DLD1 (cell line): ENCODE data around the gene RPL23.
"Not testable (repeated sequence)": the region's sequence is repeated elsewhere in the genome, so short reads cannot be mapped to it uniquely, and the experiment has no call there.

Experiments used
- in situ Hi-C: cut with HindIII; loops from 2 replicates; pipeline ENCODE4 v1.10.0; 2017; ENCODE audit warnings: low sequenced_read_pairs

RPL23 gene

GRCh38 chr17:38869526-38870258 is 16.2 kb upstream of the RPL23 start, which contains the start of gene LASP1:
TSS of gene LASP1 (plus strand) at chr17:38870058. CDS start at chr17:38870190, 132 bp downstream.
- in situ Hi-C loops, result no loop called here

GRCh38 chr17:38868817-38869525 is 15.4 kb upstream of the RPL23 start:
- in situ Hi-C loops, result no loop called here

- in situ Hi-C loops, result no loop called here
These were observed 14.7 kb upstream of the RPL23 start for GRCh38 chr17:38867968-38868816.

- in situ Hi-C loops, result no loop called here
These were observed 13.9 kb upstream of the RPL23 start for GRCh38 chr17:38867179-38867967.

GRCh38 chr17:38864636-38865398 is 11.3 kb upstream of the RPL23 start:
- in situ Hi-C loops, result no loop called here

- in situ Hi-C loops, result no loop called here
These were observed 7.9 kb upstream of the RPL23 start for GRCh38 chr17:38861399-38861843.

- in situ Hi-C loops, result no loop called here
These were observed 3.8 kb upstream of the RPL23 start for GRCh38 chr17:38857271-38857670.

GRCh38 chr17:38855101-38855714 is 1.7 kb upstream of the RPL23 start:
- in situ Hi-C loops, result not testable (repeated sequence)

GRCh38 chr17:38852771-38853291 is 690 bp downstream of the RPL23 start:
- in situ Hi-C loops, result no loop called here

GRCh38 chr17:38851434-38851833 is 2.1 kb downstream of the RPL23 start:
- in situ Hi-C loops, result no loop called here

GRCh38 chr17:38850374-38850773 is 3.1 kb downstream of the RPL23 start:
- in situ Hi-C loops, result no loop called here

- in situ Hi-C loops, result no loop called here
These were observed 4.4 kb downstream of the RPL23 start for GRCh38 chr17:38848939-38849605.

- in situ Hi-C loops, result no loop called here
These were observed 5.0 kb downstream of the RPL23 start for GRCh38 chr17:38848557-38848891.

- in situ Hi-C loops, result no loop called here
These were observed 9.2 kb downstream of the RPL23 start for GRCh38 chr17:38844261-38844757.

GRCh38 chr17:38825762-38826247 is 27.7 kb downstream of the RPL23 start:
- in situ Hi-C loops, result no loop called here

GRCh38 chr17:38824899-38825761 is 28.4 kb downstream of the RPL23 start, which contains the start of gene CWC25:
TSS of gene CWC25 (minus strand) at chr17:38825321. CDS start at chr17:38825183, 138 bp downstream.
- in situ Hi-C loops, result no loop called here

GRCh38 chr17:38815576-38816193 is 37.8 kb downstream of the RPL23 start:
- in situ Hi-C loops, result no loop called here
